Measurements from ENCODE around the gene TNFRSF18.

The TNFRSF18 gene

GRCh38 chr1:1205769-1206375 is 520 bp downstream of the TNFRSF18 start:
- Histone ChIP-seq H3K4me1 (ENCODE audit: insufficient read depth, low read length) (no peaks in the 10 kb centered on the region; the same call in 1 of the 2 replicates), H3K9me3 (ENCODE audit: insufficient read depth, low read depth, low read length) (no peaks in the 10 kb centered on the region), H3K27ac (ENCODE audit: low read depth, low read length) (no peak overlapping the region), H3K27me3 (ENCODE audit: insufficient read depth, low read length) (peaks cover 38% of the 10 kb centered on the region), H3K4me3 (ENCODE audit: low read length) (peak overlapping the region; percentile 32), H3K9ac (ENCODE audit: low read depth, low read length) (no peak overlapping the region), H3K36me3 (ENCODE audit: insufficient read depth, low read length) (no peaks in the 10 kb centered on the region)
- WGBS = 33% methylated on average over 31 of the region's 31 CpGs

- peaks cover 42% of the 10 kb centered on the region for H3K27me3 ChIP-seq (ENCODE audit: insufficient read depth, low read length)
- H3K9me3 ChIP-seq (ENCODE audit: insufficient read depth, low read depth, low read length) = no peaks in the 10 kb centered on the region
- 92% methylated on average over 19 of the region's 19 CpGs for WGBS
- no peak overlapping the region for H3K27ac ChIP-seq (ENCODE audit: low read depth, low read length)
- no peaks in the 10 kb centered on the region; the same call in 1 of the 2 replicates for H3K4me1 ChIP-seq (ENCODE audit: insufficient read depth, low read length)
- H3K4me3 ChIP-seq (ENCODE audit: low read length) = no peak overlapping the region
- no peaks in the 10 kb centered on the region for H3K36me3 ChIP-seq (ENCODE audit: insufficient read depth, low read length)
- H3K9ac ChIP-seq (ENCODE audit: low read depth, low read length) = no peak overlapping the region
These were observed 1.2 kb downstream of the TNFRSF18 start for GRCh38 chr1:1204998-1205768.

DNA sequence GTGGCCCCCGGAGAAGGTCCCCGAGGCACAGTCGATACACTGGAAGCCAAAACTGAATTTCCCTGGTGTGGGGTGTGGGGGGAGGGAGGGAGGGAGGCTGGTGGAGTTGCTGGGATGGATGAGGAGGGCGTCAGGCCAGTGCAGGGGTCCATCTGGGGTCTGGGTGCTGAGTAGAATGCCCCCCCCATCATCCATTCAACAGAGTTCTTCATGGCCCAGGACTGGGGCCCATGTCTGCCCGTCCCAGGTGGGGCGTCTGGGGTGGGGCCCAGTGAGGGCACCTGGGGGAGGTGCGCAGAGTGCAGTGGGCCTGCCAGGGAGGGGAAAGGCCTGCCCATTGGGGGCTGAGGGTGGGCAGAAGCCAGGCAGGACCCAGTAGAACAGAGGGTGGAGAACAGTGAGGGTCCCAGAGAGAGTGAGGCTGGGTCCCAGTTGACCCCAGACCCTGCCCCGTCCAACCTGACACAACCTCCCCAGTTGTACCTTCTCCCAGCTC is 1.9 kb downstream of the TNFRSF18 start:
- Histone ChIP-seq H3K4me1 (ENCODE audit: insufficient read depth, low read length) (no peaks in the 10 kb centered on the region; the same call in 1 of the 2 replicates), H3K36me3 (ENCODE audit: insufficient read depth, low read length) (no peaks in the 10 kb centered on the region), H3K9ac (ENCODE audit: low read depth, low read length) (no peak overlapping the region), H3K27ac (ENCODE audit: low read depth, low read length) (no peak overlapping the region), H3K27me3 (ENCODE audit: insufficient read depth, low read length) (peaks cover 42% of the 10 kb centered on the region), H3K4me3 (ENCODE audit: low read length) (no peak overlapping the region), H3K9me3 (ENCODE audit: insufficient read depth, low read depth, low read length) (no peaks in the 10 kb centered on the region)
- WGBS = 87% methylated on average over 8 of the region's 8 CpGs

GRCh38 chr1:1203561-1204424 is 2.6 kb downstream of the TNFRSF18 start:
- H3K9me3 ChIP-seq (ENCODE audit: insufficient read depth, low read depth, low read length) = no peaks in the 10 kb centered on the region
- no peaks in the 10 kb centered on the region for H3K36me3 ChIP-seq (ENCODE audit: insufficient read depth, low read length)
- no peaks in the 10 kb centered on the region; the same call in 1 of the 2 replicates for H3K4me1 ChIP-seq (ENCODE audit: insufficient read depth, low read length)
- H3K9ac ChIP-seq (ENCODE audit: low read depth, low read length) = no peak overlapping the region
- H3K4me3 ChIP-seq (ENCODE audit: low read length) = no peak overlapping the region
- 84% methylated on average over 49 of the region's 49 CpGs for WGBS
- H3K27ac ChIP-seq (ENCODE audit: low read depth, low read length) = no peak overlapping the region
- H3K27me3 ChIP-seq (ENCODE audit: insufficient read depth, low read length) = peaks cover 42% of the 10 kb centered on the region

- Histone ChIP-seq H3K4me3 (ENCODE audit: low read length) (no peak overlapping the region), H3K9ac (ENCODE audit: low read depth, low read length) (no peak overlapping the region), H3K27me3 (ENCODE audit: insufficient read depth, low read length) (peaks cover 42% of the 10 kb centered on the region), H3K4me1 (ENCODE audit: insufficient read depth, low read length) (no peaks in the 10 kb centered on the region; the same call in 1 of the 2 replicates), H3K27ac (ENCODE audit: low read depth, low read length) (no peak overlapping the region), H3K9me3 (ENCODE audit: insufficient read depth, low read depth, low read length) (no peaks in the 10 kb centered on the region), H3K36me3 (ENCODE audit: insufficient read depth, low read length) (no peaks in the 10 kb centered on the region)
- 76% methylated on average over 27 of the region's 27 CpGs for WGBS
These were observed 3.4 kb downstream of the TNFRSF18 start for GRCh38 chr1:1202831-1203560.

DNA sequence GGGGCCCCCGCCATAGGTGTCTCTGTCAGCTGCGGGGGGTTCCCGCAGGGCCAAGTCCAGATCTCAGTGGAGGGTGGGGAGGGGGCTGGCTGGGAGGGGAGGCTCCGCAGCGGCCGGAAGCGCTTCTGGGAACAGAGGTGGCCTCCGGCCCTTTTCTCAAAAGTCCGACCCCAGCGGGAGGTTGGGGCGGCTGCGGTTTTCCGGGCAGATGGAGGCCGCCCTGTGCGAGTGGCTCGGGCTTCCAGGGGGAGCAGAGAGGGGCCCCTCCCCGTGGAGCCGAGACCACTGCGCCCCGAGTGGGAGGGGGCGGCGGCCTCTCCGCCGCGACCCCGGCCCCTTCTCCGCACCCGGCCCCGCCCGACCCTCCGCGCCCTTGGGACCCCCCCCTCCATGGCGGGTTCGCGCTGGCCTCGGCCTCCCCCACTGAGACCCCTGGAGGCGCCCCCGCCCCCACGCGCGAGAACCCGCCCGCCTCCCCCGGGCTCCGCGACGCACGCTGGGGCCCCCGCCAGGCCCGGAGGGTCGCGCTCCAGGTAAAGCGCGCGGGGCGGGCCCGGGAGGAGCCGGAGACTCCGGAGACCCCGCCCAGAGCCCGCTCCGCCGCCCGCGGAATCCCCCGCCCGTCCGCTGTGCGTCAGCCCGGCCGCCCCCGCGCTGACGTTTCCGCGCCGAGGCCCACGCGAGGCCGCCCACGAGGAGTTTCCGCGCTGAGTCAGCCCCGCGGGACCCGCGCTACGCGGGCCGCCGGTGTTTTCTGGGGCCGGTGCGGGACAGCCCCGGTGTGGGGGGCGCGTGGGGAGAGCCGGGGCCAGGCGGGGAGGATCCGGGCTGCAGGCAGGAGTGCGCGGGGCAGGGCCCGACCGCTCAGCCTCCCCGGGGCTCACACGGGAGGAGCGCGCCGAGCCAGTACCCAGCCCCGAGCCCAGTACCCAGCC is 5.2 kb downstream of the TNFRSF18 start:
- Histone ChIP-seq H3K27ac (ENCODE audit: low read depth, low read length) (no peak overlapping the region), H3K27me3 (ENCODE audit: insufficient read depth, low read length) (peaks cover 27% of the 10 kb centered on the region), H3K9ac (ENCODE audit: low read depth, low read length) (no peak overlapping the region), H3K9me3 (ENCODE audit: insufficient read depth, low read depth, low read length) (no peaks in the 10 kb centered on the region), H3K4me1 (ENCODE audit: insufficient read depth, low read length) (no peaks in the 10 kb centered on the region), H3K4me3 (ENCODE audit: low read length) (peak overlapping the region; percentile 46), H3K36me3 (ENCODE audit: insufficient read depth, low read length) (no peaks in the 10 kb centered on the region)
- WGBS = 1% methylated on average over 107 of the region's 109 CpGs

DNA sequence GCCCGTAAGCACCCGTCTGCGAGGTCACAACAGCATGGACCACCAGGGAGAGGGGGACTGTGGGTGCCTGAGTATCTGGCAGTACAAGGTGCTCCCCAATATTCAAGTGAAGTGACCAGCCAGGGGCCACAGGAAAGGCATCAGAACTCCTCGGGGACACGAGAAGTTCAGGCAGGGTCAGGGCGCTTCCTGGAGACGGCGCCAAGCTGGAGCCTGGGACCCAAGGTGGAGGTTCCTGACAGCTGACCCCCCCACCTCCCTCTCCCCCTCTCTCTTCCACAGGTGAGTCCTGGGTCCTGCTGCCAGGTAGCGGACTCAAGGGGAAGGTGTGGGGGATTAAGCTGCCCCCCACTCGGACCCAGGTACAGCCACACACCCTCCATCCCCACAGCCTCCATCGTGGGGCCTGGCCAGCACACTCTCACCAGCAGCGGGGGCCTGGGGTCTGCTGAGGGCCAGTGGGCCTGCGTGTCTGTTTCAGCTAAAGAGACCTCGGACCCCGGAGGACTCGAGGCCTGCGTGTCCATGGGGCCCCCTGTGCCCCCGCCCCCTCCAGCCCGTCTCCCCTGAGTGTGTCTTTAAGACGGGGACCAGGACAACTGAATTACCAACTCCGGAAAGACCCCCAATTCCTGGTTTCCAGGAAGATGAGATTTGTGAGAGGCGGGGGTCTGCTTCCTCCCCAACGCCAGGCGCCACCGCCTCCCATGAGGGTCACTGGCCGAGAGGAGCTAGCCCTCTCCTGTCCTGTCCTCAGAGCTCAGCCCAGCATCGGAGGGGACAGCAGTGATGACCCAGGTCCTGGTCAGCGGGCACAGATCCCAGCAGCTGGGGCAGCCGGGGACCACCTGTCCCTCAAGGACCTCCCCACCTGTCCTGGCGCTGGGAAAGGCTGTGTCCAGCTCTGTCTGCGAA is 6.2 kb downstream of the TNFRSF18 start:
- WGBS = 81% methylated on average over 30 of the region's 31 CpGs
- H3K27ac ChIP-seq (ENCODE audit: low read depth, low read length) = no peak overlapping the region
- H3K36me3 ChIP-seq (ENCODE audit: insufficient read depth, low read length) = no peaks in the 10 kb centered on the region
- no peaks in the 10 kb centered on the region for H3K9me3 ChIP-seq (ENCODE audit: insufficient read depth, low read depth, low read length)
- H3K27me3 ChIP-seq (ENCODE audit: insufficient read depth, low read length) = peaks cover 18% of the 10 kb centered on the region
- no peaks in the 10 kb centered on the region for H3K4me1 ChIP-seq (ENCODE audit: insufficient read depth, low read length)
- H3K4me3 ChIP-seq (ENCODE audit: low read length) = 0 out of 2 replicates have a peak overlapping the region, but pooled peaks have one; percentile 46
- no peak overlapping the region for H3K9ac ChIP-seq (ENCODE audit: low read depth, low read length)

GRCh38 chr1:1199141-1199960 is 7.0 kb downstream of the TNFRSF18 start:
- H3K4me3 ChIP-seq (ENCODE audit: low read length) = no peak overlapping the region
- no peak overlapping the region for H3K27ac ChIP-seq (ENCODE audit: low read depth, low read length)
- 92% methylated on average over 22 of the region's 22 CpGs for WGBS
- no peaks in the 10 kb centered on the region for H3K4me1 ChIP-seq (ENCODE audit: insufficient read depth, low read length)
- 0 out of 2 replicates have a peak, but pooled peaks cover 5% of the 10 kb centered on the region for H3K9me3 ChIP-seq (ENCODE audit: insufficient read depth, low read depth, low read length)
- H3K27me3 ChIP-seq (ENCODE audit: insufficient read depth, low read length) = peaks cover 16% of the 10 kb centered on the region
- no peaks in the 10 kb centered on the region for H3K36me3 ChIP-seq (ENCODE audit: insufficient read depth, low read length)
- no peak overlapping the region for H3K9ac ChIP-seq (ENCODE audit: low read depth, low read length)

All from HUES64 (cell line).